K562 (cell line): ENCODE results near the gene TRIM23. TPM values are rescaled to one million over a fixed set of nuclear protein-coding genes. Genes with fewer than 3 reads are reported as not detected.

ENCODE experiments used
- CAMTA2 ChIP-seq: fragments of 250-450 bp; sonication (Bioruptor Pico); conservative IDR thresholded peaks from 2 replicates; pipeline ENCODE4 v1.5.1; 2022
- EP300 ChIP-seq: IDR thresholded peaks from 2 replicates; pipeline ENCODE4 v1.6.1; 2012; ENCODE audit warnings: low read length, improper control_type of control experiment
- NR2F6 ChIP-seq: fragments of 450-650 bp; formaldehyde crosslinking; IDR thresholded peaks from 2 replicates; pipeline ENCODE4 v1.4.0; 2020; ENCODE audit warnings: mild to moderate bottlenecking
- PATZ1 ChIP-seq: fragments of 250-450 bp; sonication (Bioruptor Pico); IDR thresholded peaks from 2 replicates; pipeline ENCODE4 v1.5.0; 2020; ENCODE audit warnings: mild to moderate bottlenecking, borderline replicate concordance
- RBM17 ChIP-seq: fragments of 200-400 bp; formaldehyde crosslinking; IDR thresholded peaks from 2 replicates; pipeline ENCODE4 v1.6.1; 2017; ENCODE audit warnings: low read depth, mild to moderate bottlenecking, low read length, borderline replicate concordance
- RBM25 ChIP-seq: fragments of 200-400 bp; formaldehyde crosslinking; IDR thresholded peaks from 2 replicates; pipeline ENCODE4 v1.6.1; 2018; ENCODE audit warnings: low read length, low read depth, moderate library complexity; ENCODE audit not compliant: severe bottlenecking
- ZNF174 ChIP-seq: fragments of 250-450 bp; sonication (Bioruptor Pico); IDR thresholded peaks from 2 replicates; pipeline ENCODE4 v1.4.0; 2020; ENCODE audit warnings: mild to moderate bottlenecking
- polyA plus RNA-seq, 8 experiments: library from polyadenylated mRNA; depleted of rRNA in 4 of 8; stranded (reverse) in 5 of 8; unstranded in 3 of 8; fragments of >200 nt; fragmentation: Nextera tagmentation in 2 of 8; fragmentation: Illumina TruSeq in 1 of 8; extraction: Ambion mirVana in 2 of 8; extraction: Trizol in 1 of 8; gene quantifications; 2 replicates each; pipeline versions ENCODE4 v1.2.1 to v1.2.3, GENCODE V29; 2011 to 2014; ENCODE audit warnings: inconsistent platforms in 1 of 8, missing spikeins in 1 of 8
- total RNA-seq, 7 experiments: library from RNA; depleted of rRNA in 6 of 7; stranded (reverse); fragments of >200 nt in 6 of 7; fragmentation: Illumina TruSeq in 2 of 7; extraction: Trizol in 2 of 7; gene quantifications; 2 replicates each; pipeline versions ENCODE4 v1.2.1 to v1.2.3, GENCODE V29; 2011 to 2021; ENCODE audit warnings: low replicate concordance in 1 of 7
- TF ChIP-seq, protein P1 (sequence below): fragments of 200-600 bp; sonication (generic); IDR thresholded peaks from one replicate; pipeline ENCODE4 v1.6.1; 2012; ENCODE audit warnings: mild to moderate bottlenecking, low read depth, low read length, inconsistent platforms
- TF ChIP-seq, protein P2 (sequence below): fragments of 250-450 bp; sonication (Bioruptor Pico); IDR thresholded peaks from 2 replicates; pipeline ENCODE4 v1.8.0; 2022; ENCODE audit warnings: moderate library complexity, mild to moderate bottlenecking, inconsistent platforms
- TF ChIP-seq, protein P3 (sequence below): fragments of 250-450 bp; sonication (Bioruptor Pico); IDR thresholded peaks from 2 replicates; pipeline ENCODE4 v1.5.0; 2022; ENCODE audit warnings: mild to moderate bottlenecking

The TRIM23 gene
- total and polyA plus RNA-seq, 9 of the 15 experiments (the other 6 are each of a cell fraction or from before 2014, with no cell fraction given), result 2.4 to 8.5 (median 4.9) TPM

- TF ChIP-seq, protein P1, sequence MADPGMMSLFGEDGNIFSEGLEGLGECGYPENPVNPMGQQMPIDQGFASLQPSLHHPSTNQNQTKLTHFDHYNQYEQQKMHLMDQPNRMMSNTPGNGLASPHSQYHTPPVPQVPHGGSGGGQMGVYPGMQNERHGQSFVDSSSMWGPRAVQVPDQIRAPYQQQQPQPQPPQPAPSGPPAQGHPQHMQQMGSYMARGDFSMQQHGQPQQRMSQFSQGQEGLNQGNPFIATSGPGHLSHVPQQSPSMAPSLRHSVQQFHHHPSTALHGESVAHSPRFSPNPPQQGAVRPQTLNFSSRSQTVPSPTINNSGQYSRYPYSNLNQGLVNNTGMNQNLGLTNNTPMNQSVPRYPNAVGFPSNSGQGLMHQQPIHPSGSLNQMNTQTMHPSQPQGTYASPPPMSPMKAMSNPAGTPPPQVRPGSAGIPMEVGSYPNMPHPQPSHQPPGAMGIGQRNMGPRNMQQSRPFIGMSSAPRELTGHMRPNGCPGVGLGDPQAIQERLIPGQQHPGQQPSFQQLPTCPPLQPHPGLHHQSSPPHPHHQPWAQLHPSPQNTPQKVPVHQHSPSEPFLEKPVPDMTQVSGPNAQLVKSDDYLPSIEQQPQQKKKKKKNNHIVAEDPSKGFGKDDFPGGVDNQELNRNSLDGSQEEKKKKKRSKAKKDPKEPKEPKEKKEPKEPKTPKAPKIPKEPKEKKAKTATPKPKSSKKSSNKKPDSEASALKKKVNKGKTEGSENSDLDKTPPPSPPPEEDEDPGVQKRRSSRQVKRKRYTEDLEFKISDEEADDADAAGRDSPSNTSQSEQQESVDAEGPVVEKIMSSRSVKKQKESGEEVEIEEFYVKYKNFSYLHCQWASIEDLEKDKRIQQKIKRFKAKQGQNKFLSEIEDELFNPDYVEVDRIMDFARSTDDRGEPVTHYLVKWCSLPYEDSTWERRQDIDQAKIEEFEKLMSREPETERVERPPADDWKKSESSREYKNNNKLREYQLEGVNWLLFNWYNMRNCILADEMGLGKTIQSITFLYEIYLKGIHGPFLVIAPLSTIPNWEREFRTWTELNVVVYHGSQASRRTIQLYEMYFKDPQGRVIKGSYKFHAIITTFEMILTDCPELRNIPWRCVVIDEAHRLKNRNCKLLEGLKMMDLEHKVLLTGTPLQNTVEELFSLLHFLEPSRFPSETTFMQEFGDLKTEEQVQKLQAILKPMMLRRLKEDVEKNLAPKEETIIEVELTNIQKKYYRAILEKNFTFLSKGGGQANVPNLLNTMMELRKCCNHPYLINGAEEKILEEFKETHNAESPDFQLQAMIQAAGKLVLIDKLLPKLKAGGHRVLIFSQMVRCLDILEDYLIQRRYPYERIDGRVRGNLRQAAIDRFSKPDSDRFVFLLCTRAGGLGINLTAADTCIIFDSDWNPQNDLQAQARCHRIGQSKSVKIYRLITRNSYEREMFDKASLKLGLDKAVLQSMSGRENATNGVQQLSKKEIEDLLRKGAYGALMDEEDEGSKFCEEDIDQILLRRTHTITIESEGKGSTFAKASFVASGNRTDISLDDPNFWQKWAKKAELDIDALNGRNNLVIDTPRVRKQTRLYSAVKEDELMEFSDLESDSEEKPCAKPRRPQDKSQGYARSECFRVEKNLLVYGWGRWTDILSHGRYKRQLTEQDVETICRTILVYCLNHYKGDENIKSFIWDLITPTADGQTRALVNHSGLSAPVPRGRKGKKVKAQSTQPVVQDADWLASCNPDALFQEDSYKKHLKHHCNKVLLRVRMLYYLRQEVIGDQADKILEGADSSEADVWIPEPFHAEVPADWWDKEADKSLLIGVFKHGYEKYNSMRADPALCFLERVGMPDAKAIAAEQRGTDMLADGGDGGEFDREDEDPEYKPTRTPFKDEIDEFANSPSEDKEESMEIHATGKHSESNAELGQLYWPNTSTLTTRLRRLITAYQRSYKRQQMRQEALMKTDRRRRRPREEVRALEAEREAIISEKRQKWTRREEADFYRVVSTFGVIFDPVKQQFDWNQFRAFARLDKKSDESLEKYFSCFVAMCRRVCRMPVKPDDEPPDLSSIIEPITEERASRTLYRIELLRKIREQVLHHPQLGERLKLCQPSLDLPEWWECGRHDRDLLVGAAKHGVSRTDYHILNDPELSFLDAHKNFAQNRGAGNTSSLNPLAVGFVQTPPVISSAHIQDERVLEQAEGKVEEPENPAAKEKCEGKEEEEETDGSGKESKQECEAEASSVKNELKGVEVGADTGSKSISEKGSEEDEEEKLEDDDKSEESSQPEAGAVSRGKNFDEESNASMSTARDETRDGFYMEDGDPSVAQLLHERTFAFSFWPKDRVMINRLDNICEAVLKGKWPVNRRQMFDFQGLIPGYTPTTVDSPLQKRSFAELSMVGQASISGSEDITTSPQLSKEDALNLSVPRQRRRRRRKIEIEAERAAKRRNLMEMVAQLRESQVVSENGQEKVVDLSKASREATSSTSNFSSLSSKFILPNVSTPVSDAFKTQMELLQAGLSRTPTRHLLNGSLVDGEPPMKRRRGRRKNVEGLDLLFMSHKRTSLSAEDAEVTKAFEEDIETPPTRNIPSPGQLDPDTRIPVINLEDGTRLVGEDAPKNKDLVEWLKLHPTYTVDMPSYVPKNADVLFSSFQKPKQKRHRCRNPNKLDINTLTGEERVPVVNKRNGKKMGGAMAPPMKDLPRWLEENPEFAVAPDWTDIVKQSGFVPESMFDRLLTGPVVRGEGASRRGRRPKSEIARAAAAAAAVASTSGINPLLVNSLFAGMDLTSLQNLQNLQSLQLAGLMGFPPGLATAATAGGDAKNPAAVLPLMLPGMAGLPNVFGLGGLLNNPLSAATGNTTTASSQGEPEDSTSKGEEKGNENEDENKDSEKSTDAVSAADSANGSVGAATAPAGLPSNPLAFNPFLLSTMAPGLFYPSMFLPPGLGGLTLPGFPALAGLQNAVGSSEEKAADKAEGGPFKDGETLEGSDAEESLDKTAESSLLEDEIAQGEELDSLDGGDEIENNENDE, result no peak
- TF ChIP-seq ZNF174 (CRISPR knock-in tag), result no peak
- TF ChIP-seq, protein P2, sequence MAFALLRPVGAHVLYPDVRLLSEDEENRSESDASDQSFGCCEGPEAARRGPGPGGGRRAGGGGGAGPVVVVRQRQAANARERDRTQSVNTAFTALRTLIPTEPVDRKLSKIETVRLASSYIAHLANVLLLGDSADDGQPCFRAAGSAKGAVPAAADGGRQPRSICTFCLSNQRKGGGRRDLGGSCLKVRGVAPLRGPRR, result no peak
- no peak; the same call in 1 of the 2 replicates for TF ChIP-seq EP300
- TF ChIP-seq NR2F6 (CRISPR knock-in tag), result no peak
- TF ChIP-seq CAMTA2, result no peak
- TF ChIP-seq, protein P3, sequence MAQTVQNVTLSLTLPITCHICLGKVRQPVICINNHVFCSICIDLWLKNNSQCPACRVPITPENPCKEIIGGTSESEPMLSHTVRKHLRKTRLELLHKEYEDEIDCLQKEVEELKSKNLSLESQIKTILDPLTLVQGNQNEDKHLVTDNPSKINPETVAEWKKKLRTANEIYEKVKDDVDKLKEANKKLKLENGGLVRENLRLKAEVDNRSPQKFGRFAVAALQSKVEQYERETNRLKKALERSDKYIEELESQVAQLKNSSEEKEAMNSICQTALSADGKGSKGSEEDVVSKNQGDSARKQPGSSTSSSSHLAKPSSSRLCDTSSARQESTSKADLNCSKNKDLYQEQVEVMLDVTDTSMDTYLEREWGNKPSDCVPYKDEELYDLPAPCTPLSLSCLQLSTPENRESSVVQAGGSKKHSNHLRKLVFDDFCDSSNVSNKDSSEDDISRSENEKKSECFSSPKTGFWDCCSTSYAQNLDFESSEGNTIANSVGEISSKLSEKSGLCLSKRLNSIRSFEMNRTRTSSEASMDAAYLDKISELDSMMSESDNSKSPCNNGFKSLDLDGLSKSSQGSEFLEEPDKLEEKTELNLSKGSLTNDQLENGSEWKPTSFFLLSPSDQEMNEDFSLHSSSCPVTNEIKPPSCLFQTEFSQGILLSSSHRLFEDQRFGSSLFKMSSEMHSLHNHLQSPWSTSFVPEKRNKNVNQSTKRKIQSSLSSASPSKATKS (CRISPR knock-in tag), result no peak
- no peak for TF ChIP-seq RBM17
- TF ChIP-seq RBM25, result no peak
- no peak for TF ChIP-seq PATZ1 (CRISPR knock-in tag)
Measured at GRCh38 chr5:65624571-65625555, 730 bp upstream of the TRIM23 start, which contains the start of the genes SHLD3 and TRAPPC13 (continued).
